ENCODE measurements around the gene RPS16. TPM values are rescaled to one million over a fixed set of nuclear protein-coding genes. Genes with fewer than 3 reads are reported as not detected.

The RPS16 gene
- total and polyA plus RNA-seq, 9 donors: 2,348 to 7,403 (median 4,531) TPM

DNA sequence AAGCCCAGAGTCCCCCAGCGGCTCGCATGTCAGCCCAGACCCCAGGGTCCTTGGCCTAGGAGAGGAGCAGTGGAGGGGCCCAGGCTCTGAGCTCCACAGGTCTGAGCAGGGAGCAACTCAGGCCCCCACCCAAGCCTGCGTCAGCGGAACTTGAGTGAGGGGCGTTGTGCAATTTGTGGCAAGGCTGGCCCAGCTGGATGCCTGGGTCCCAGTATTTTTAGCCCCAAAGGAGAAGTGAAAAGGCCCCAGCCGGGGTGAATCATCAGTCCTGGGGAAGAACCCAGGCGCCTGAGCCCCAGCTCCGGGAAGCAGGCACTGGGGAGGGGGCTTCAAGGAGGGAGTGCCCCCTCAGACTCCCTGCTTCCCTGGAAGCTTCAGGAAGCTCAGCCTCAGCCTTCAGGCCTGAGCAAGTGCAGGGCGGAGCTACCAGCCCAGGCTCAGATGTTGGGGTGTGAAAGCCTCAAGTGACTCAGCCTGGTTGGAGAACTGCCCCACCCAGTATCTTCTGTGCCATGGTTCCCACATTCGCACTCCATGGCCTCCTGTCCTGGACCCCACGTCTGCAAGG lies 37.4 kb downstream of the RPS16 start:
- no peak overlapping the region for H3K4me3 ChIP-seq
- TF ChIP-seq EP300 (IDR thresholded peaks at IDR 0.05) (no peak), CTCF (IDR thresholded peaks at IDR 0.05) (no peak), POLR2A (IDR thresholded peaks at IDR 0.05) (peak; percentile 11)
- no peaks in the 10 kb centered on the region for H3K9me3 ChIP-seq
- H3K27me3 ChIP-seq: no peaks in the 10 kb centered on the region
- intact Hi-C loops (cut with DNase I): loop anchor here in 1 of 4 donors (10.0 kb wide), 1 partner anchor 136 kb away; the partner anchor contains the start of gene EID2B
- H3K4me1 ChIP-seq (ENCODE audit: insufficient read depth): peaks cover 8% of the 10 kb centered on the region
- H3K27ac ChIP-seq: peak overlapping the region; percentile 66 to 71
- DNase-seq: peak in 4 of 5 donors; percentile 46 to 68 (median 50)
- WGBS, 3 donors: 77 to 82% (median 81%) methylated on average over 11 of the region's 11 CpGs
- H3K36me3 ChIP-seq: no peaks in the 10 kb centered on the region

GRCh38 chr19:39397360-39398296 lies 38.1 kb downstream of the RPS16 start:
- no peaks in the 10 kb centered on the region for H3K36me3 ChIP-seq
- TF ChIP-seq EP300 (IDR thresholded peaks at IDR 0.05) (no peak), POLR2A (IDR thresholded peaks at IDR 0.05) (peak; percentile 28), CTCF (IDR thresholded peaks at IDR 0.05) (peak; percentile 92 to 96 (median 96))
- H3K27ac ChIP-seq: peak overlapping the region; percentile 66 to 71
- intact Hi-C loops (cut with DNase I): loop anchor here in 2 of 4 donors (2.0 to 10.0 kb wide), 2 partner anchors 15 to 137 kb away; partner anchors contain the start of genes EID2B (in 1 of the 2) and PLEKHG2 (in 1 of the 2)
- H3K9me3 ChIP-seq: no peaks in the 10 kb centered on the region
- H3K4me1 ChIP-seq (ENCODE audit: insufficient read depth): peaks cover 8% of the 10 kb centered on the region
- no peaks in the 10 kb centered on the region for H3K27me3 ChIP-seq
- no peak overlapping the region for H3K4me3 ChIP-seq
- DNase-seq: peak; percentile 81 to 93 (median 91)
- WGBS, 3 donors: 27 to 28% (median 28%) methylated on average over 9 to 17 of the region's 17 CpGs

DNA sequence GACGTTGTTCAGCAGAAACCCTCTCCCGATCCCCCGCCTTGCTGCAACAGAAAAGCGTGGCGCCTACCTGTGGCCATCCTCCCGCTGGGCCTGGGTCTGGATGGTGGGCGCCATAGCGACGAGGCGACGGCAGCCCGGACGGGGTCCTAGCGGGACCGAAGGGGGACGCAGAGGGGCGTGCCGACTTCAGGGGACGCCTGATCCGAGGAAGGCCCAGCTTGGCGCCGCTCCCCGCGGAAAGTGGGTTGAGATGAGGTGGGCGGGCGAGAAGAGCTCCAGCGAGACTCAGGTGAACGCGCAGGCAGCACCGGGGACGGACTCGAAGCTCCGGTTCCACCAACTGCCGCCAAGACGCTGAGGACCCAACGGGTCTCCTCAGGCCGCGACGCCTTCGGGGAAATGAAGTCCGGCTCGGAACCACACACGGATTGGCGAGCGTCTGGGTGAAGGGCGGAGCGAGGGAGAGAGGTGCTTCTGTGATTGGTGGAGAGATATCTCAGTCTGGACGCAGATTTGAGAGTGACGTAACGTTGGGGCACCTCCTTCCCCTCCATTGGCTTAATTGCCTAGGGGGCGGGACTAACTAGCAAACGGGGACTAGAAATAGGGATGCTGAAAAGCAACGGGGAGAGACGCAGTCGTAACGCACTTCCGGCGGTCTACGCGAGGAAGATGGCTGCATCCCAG lies 44.9 kb downstream of the RPS16 start, which contains the start of the genes MED29 and PAF1:
Gene MED29 (plus strand): TSS at position 628 of the 687 bp plus-strand sequence. CDS start 45 bp downstream, at position 673.
Gene PAF1 (minus strand): TSS at position 356 of the 687 bp plus-strand sequence. CDS start 242 bp downstream, at position 114.
- Histone ChIP-seq H3K27me3 (no peaks in the 10 kb centered on the region), H3K36me3 (no peaks in the 10 kb centered on the region), H3K9me3 (no peaks in the 10 kb centered on the region), H3K27ac (peak within 1 kb of the TSS; percentile 91 to 99), H3K4me3 (peak within 1 kb of the TSS; percentile 70), H3K4me1 (ENCODE audit: insufficient read depth) (peaks cover 3% of the 10 kb centered on the region)
- DNase-seq: peak; percentile 96 to 98 (median 97)
- WGBS, 3 donors: 0 to 1% (median 1%) methylated on average over 44 to 60 of the region's 60 CpGs
- intact Hi-C loops (cut with DNase I): loop anchor here in 2 of 4 donors (1.0 to 10.0 kb wide), 2 partner anchors 49 to 144 kb away; partner anchors contain the start of genes EID2B (in 1 of the 2) and SAMD4B (in 1 of the 2)
- peak; percentile 73 for TF ChIP-seq POLR2A (IDR thresholded peaks at IDR 0.05)
- peak; percentile 47 for TF ChIP-seq EP300 (IDR thresholded peaks at IDR 0.05)
- peak in 2 of 3 donors; percentile 35 to 53 for TF ChIP-seq CTCF (IDR thresholded peaks at IDR 0.05)

DNA sequence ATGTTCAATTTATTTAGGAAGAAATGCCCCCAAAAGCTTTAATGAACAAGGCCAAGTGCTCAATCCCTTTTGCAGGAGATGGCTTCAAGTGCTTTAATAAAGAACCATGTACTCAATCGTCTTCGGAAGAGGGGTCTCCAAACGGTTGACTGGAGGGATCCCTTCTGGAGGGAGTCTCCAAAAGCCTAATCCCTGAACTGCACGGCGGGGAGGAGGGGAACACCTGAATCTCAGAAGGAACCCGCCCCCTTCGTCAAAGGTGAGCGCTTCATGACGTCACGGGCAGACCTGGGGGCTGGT lies 45.3 kb downstream of the RPS16 start:
- DNase-seq: peak in 1 of 5 donors; percentile 81
- no peaks in the 10 kb centered on the region for H3K36me3 ChIP-seq

More for the DNA sequence above, 45.3 kb downstream of the RPS16 start:
- H3K9me3 ChIP-seq: no peaks in the 10 kb centered on the region
- no peaks in the 10 kb centered on the region for H3K27me3 ChIP-seq
- peak overlapping the region; percentile 68 for H3K4me3 ChIP-seq
- H3K27ac ChIP-seq: peak overlapping the region; percentile 91 to 99
- TF ChIP-seq POLR2A (IDR thresholded peaks at IDR 0.05) (no peak), EP300 (IDR thresholded peaks at IDR 0.05) (no peak), CTCF (IDR thresholded peaks at IDR 0.05) (no peak)
- peaks cover 3% of the 10 kb centered on the region for H3K4me1 ChIP-seq (ENCODE audit: insufficient read depth)
- intact Hi-C loops (cut with DNase I): loop anchor here in 1 of 4 donors (10.0 kb wide), 1 partner anchor 144 kb away; the partner anchor contains the start of gene EID2B
- WGBS, 3 donors: 0% methylated on average over 10 of the region's 10 CpGs
